HCT116 (cell line): ENCODE data around the gene RNF169.

ENCODE experiments used
- CEBPB ChIP-seq: IDR thresholded peaks from 2 replicates; pipeline ENCODE4 v1.6.1; 2012; ENCODE audit warnings: low read depth
- EGR1 ChIP-seq: IDR thresholded peaks from 2 replicates; pipeline ENCODE4 v1.6.1; 2012; ENCODE audit warnings: low read depth
- POLR2A ChIP-seq: IDR thresholded peaks from 2 replicates; pipeline ENCODE4 v1.7.0; 2011; ENCODE audit warnings: borderline replicate concordance; ENCODE audit not compliant: insufficient read depth, insufficient read length; ENCODE audit errors: extremely low read depth
- POLR2AphosphoS5 ChIP-seq: IDR thresholded peaks from 2 replicates; pipeline ENCODE4 v1.6.1; 2011; ENCODE audit warnings: mild to moderate bottlenecking, low read depth, low read length, moderate library complexity
- TF ChIP-seq, protein P1 (sequence below), 3 experiments: fragments of 200-600 bp in 1 of 3; sonication (generic) in 1 of 3; IDR thresholded peaks in 2 of 3; conservative IDR thresholded peaks in 1 of 3; 2 replicates each; pipeline ENCODE4 v1.5.1; 2012 to 2017; ENCODE audit warnings: low read depth in 2 of 3, low read length in 2 of 3, antibody characterized with exemption in 1 of 3, borderline replicate concordance in 1 of 3, control low read depth in 1 of 3, mild to moderate bottlenecking in 1 of 3, mixed read lengths in 1 of 3, mixed run types in 1 of 3, moderate library complexity in 1 of 3; ENCODE audit not compliant: insufficient read depth in 1 of 3

DNA sequence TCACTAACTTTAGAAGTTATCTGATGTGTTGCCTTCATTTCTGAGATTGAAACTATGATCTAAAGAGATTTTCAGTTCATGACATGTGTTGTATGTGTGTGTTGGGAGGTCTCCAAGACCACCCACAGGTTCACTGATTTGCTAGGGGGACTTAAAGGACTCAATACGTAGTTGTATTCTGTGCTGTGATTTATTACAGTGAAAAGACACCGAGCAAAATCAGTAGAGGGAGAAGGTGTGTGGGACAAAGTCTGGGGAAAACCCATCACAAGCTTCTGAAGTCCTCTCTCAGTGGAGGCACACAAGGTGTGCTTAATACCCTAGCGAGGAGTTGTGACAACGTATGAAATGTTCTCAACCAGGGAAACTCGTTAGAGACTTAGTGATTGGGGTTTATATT is 35.6 kb downstream of the RNF169 start:
- no peak for TF ChIP-seq EGR1
- no peak for TF ChIP-seq POLR2A
- TF ChIP-seq, protein P1, sequence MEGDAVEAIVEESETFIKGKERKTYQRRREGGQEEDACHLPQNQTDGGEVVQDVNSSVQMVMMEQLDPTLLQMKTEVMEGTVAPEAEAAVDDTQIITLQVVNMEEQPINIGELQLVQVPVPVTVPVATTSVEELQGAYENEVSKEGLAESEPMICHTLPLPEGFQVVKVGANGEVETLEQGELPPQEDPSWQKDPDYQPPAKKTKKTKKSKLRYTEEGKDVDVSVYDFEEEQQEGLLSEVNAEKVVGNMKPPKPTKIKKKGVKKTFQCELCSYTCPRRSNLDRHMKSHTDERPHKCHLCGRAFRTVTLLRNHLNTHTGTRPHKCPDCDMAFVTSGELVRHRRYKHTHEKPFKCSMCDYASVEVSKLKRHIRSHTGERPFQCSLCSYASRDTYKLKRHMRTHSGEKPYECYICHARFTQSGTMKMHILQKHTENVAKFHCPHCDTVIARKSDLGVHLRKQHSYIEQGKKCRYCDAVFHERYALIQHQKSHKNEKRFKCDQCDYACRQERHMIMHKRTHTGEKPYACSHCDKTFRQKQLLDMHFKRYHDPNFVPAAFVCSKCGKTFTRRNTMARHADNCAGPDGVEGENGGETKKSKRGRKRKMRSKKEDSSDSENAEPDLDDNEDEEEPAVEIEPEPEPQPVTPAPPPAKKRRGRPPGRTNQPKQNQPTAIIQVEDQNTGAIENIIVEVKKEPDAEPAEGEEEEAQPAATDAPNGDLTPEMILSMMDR (IDR thresholded peaks at IDR 0.05 in 2 of 3, conservative IDR thresholded peaks at IDR 0.05 in 1 of 3; ENCODE audit: borderline replicate concordance in 1 of 3, insufficient read depth in 1 of 3, low read depth in 2 of 3, low read length in 2 of 3): no peak
- TF ChIP-seq CEBPB: no peak
- TF ChIP-seq POLR2AphosphoS5: no peak
